Measurements from ENCODE around the gene PROSER2.
A peak's percentile ranks its signal among the peaks of the same experiment; 100 is the strongest.

Gene PROSER2, protein sequence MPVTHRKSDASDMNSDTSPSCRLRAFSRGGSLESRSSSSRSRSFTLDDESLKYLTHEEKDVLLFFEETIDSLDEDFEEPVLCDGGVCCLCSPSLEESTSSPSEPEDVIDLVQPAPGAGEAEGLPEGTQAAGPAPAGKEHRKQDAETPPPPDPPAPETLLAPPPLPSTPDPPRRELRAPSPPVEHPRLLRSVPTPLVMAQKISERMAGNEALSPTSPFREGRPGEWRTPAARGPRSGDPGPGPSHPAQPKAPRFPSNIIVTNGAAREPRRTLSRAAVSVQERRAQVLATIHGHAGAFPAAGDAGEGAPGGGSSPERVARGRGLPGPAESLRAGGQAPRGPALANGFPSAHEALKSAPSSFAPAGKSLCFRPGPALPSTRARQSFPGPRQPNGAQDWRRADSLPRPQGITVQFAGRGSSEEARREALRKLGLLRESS

DNA sequence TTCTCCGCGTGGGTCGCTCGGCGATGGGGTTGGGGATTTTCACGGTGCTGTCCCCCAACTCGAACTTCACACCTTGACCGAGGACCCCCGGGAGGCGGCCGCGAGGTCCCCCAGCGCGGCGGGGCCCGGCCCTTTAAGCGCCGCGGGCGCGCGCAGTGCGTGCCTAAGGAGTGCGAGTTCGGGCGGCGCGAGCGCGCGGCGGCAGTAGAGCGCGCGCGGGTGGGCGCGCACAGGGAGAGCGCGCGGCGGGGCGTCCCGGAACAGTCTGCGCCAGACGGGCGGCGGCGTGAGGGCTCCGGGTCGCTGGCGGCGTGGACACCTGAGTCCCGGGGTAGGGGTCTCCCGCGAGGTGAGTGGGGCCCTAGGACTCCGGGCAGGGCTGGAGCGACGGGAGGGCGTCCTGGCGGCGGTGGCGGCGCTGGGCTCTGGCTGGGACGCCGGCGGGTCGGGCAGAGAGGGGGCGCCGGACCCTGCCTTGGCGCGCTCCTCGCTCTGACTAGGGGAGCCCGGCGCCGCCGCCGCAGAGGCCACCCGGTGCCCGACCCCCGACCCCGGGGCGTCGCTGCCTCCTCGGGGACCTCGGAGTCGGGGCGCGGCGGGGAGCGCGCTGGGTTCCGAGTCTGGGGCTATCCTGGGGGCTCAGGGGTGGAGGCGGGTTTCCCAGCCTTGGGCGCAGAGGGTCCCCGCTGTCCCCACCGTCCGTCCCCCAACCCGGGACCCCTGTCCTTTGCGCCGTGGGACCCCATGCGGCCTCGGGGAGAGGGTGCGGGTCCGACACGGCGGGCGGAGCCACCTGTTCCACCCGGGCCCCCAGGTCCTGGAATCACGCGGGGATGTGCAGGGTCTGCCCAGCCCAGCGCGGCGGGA lies at the start of gene PROSER2:
PROSER2 (plus strand) TSS at position 235 of the 867 bp plus-strand sequence. CDS start 28,722 bp downstream, outside the sequence.
- peak; percentile 70 for DNase-seq

DNA sequence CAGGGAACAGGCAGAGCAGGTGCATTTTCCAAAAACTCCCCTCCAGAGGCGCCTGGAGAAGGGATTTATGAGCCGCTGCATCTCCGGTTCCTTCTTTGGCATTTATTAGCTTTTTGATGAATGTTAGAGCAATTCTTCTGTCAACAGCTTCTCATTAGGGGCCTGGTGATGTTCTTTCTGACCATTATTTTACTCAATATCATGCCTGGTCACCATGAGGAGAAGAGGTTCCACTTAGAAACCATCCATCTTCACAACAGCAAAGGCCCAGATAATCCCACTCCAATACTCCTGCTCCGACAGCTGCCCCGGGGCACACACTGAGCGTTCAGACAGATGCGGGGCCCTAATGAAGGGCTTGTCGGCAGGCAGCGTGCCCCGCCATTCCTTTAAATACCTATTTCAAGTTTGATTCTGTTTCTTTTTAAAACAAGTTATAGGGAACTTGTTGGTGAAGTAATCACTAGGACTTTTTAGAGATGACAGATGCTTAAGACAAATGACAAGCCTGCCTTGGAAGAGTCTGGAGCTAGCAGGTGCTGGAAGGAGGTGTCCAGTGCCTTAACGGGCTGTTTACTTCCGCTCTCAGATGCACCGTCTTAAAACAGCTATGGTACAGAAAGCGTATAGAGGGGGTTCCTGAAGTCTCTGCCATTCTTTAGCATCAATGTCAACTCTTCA lies 49.3 kb upstream of the PROSER2 start:
- no peak for DNase-seq

DNA sequence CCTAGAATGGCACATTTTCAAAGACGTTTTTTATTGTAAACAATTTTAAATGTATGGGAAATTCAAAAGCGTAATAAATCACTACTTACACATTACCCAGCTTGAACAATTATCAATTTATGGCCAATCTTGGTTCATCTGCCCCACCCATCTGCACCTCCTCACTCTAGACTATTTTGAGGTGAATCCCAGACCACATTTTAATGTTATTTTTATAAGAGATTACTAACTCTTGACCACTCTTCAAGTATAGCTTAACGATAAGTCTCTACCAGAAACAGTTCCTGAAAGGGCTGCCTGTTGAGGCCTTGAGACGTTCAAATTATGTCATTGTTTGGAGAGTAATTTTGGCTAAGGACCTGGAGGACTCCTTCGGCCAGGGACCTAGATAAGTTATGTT lies 47.7 kb upstream of the PROSER2 start:
- no peak for DNase-seq

DNA sequence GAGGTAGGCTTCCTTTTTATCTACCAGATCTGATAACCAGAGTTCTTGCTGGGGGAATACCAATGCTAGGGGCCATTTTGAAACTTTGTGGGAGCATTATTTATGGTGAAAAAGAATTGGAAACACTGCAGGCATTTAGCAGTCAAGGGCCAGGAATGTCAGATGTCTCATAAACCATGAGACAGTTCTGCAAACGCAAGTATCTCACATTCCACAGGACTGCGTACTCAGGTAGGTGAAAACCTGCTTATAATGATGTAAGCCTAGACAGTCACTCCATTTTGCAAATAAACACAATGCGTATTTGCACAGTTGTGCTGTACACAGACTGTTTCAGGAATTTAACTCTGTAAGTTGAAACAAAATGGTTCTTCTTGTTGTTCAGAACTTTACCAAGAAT lies 47.1 kb upstream of the PROSER2 start:
- DNase-seq, result no peak

DNA sequence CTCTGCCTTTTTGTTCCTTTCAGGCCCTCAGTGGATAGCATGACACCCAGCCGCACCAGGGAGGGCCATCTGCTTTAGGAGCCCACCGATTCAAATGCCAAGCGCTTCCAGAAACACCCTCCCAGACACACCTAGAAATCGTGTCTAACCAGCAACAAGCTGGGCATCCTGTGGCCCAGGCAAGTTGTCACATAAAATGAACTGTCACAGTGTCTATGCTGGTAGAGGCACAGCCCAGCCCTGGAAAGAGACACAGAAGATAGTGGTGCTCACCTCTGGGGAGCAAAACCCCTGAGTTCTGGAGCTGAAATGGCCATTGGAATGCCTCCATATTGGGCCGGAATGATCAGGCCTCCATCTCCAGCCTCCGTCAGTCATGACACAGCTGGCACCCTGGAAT lies 42.0 kb upstream of the PROSER2 start:
- DNase-seq, result no peak

DNA sequence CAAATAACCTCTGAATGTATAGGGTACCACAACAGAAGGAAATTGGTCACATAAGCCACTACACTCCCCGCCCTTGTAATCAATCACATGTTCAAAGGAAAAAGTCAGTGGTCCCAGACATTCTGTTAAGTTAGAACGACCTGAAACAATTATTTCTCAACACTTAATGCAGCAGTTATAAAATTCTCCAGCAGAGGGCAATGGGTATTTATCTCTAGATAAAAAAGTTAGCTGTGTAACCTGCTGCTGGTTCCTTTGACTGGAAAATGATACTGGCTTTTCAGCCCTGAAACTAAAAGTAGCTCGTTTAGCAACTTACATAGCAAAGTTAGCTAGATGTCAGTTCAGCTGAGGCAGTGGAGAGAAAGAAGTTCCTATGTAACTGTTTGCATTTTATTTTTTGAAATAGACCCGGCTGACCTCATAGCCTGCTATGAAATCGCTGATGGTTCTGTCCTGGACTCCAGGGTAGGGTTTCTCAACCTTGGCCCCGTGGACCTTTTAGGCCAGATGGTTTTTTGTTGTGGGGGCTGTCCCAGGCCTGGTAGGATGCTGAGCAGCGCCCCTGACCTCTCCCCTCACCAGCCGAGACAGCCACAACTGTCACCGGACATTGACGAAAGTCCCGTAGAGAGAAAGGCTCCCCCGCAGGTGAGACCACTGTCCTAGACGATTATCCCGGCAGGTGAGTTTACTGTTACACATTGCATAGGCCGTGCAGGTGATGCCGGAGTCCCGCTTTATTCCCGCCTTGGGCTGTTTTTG lies 40.2 kb upstream of the PROSER2 start:
- DNase-seq, result no peak

DNA sequence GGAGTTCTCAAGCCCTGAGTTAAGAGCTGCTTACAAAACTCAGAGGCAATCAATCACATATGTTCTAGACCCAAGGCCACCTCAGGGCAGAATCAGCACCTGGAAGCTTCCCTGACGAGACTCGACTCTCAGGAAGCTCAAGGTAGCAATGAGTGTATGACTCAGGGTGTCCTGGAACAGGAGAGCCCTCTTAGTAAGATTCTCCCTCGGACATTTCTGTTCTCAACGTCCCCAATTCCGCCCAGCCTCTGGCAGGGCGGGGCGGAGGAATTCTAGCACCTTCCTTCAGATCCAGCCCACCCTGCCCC lies 39.6 kb upstream of the PROSER2 start:
- no peak for DNase-seq

DNA sequence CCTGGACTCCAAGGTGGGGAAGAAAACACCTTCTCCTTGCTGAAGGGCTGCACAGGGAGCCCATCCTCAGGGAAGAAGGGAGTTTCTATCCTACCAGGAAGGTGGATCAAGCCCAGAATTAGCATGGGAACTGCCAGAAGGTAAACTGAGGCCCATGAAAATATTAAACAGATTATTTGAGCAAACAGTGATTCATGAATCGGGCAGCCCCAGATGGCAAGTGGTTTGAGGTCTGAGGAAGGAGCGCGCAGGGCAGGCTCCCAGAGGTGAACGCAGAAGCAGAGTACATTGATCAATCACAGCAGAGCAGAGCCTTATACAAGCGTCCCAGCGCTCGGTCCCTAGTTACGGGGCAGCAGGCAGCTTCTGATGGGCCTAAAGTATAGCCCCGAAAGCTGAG lies 35.8 kb upstream of the PROSER2 start:
- no peak for DNase-seq

DNA sequence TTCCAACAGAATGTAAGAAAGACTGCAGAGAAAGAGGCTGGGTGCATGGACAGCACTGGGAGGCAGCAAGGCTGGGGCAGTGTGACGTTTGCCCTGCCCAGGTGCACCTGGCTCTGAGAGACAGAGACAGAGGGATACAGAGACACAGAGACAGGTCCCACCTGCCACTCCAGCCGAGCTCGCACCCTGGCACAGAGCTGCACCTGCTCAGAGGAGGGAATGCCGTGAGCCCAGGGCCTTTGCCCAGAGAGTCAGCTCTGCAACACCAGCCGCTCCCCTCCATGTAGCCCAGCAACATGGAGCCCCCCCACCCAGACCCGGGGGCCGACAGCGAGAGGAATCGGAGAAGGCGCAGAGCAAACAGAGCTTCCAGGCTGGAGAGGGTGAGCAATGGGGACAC lies 35.3 kb upstream of the PROSER2 start:
- DNase-seq, result no peak

DNA sequence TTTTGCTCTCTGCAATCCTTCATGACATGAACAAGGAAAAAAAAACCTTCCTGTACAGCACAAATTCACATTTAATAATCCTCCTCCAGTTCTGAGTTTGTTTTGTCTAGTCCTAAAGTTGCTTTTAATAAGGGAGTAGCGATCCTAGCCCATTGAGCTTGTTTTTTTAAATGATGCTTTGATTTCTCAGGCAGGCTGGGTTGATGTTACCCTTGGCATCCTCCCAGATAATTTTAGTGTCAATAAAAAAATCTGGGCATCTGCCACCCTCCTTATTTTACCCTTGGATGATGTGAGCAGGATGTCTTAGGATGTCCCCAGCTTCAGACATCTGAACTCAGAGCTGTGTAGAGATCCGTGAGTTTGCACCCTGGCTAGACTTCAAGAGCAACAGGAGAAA lies 33.9 kb upstream of the PROSER2 start:
- DNase-seq, result no peak

DNA sequence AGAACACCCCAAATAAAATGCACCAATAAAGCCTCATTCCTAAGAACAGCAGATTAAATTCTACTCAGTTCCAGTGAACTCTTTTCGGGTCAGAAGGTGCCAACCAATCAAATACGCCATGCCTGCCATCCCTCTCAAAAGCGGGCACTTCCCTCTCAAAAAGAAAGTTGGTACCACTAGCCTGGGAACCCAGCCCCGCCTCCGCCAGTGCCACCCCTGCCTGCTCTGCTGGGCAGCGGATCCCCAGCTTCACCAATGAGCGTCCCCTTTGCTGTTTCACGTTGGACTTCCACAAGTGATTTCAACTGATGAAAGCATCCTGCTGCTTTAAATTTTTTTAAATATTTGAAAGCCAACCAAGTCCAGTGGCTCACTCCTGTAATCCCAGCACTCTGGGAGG lies 33.2 kb upstream of the PROSER2 start:
- DNase-seq, result no peak

DNA sequence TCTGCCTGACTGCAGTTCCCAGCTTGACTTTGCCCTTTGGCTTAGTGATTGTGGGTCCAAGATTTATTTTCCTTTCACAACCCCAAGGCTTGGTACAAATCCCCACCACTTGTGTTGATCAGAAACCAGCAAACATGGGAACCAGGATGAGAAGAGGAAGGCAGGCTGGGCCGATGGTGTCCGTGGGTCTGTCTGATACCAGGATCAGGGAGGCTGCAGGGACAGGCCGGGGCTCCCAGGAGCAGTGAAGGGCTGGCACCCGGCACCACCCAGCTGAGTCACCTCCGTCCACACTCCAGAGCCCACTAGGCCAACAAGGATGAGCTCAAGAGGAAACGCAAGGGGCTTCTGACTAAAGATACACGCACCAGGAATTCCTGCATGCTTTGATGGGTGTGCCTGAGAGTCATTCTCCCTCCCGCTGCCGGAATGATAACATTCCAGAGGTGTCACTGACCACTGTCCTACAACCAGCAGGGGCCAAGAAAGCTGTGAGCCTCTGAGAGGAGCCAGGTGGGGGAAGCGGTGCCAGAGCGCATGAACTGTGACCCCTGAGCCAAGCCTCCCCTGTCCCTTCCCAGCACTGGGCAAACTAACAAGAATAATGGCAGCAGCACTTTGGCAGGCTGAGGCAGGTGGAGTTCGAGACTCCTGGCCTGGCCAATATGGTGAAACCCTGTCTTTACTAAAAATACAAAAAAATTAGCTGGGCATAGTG lies 29.2 kb upstream of the PROSER2 start:
- no peak for DNase-seq

DNA sequence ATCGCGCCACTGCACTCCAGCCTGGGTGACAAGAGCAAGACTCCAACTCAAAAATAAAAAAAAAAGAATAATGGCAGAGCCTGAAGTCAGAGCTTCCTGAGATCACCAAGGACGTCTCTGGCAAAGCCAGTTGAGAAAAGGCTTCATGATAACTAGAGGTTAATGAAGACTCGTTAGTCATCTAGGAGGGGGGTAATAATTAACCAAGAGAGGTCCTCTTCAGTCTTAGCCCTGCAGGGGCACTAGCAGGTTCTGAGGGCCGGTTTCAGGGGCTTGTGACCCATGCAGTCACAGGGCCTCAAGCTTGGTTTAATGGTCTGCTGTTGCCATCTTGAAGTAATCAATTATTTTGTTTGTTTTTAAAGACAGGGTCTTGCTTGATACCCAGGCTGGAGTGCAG lies 28.6 kb upstream of the PROSER2 start:
- DNase-seq, result no peak

DNA sequence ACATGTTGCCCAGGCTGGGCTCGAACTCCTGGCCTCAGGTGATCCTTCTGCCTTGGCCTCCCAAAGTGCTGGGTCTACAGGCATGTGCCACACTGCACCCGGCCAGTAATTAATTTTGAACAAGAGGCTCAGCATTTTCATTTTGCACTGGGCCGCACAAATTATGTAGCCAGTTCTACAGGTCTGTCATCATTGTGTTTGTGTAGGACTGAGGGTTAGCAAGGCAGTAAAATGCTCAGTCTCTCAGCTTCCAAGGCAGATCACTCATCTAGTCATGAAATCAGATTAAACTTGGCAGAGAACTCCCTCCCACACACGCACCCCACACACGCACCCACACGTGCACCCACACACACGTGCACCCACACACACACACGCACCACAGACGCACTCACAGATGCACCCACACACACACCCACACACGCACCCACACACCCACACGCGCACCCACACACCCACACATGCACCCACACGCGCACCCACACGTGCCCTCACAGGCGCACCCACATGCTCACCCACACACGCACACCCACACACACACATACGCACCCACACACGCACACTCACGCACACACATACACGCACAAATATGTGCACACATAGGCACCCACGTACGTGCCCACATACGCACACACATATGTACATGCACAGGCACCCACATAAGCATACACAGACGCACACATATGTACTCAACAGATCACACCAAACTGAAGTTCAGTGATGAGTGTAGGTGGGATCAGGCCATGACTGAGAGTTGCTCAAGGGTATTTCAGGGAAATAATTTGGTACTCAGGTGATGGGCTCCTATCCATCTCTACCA lies 27.8 kb upstream of the PROSER2 start:
- no peak for DNase-seq

DNA sequence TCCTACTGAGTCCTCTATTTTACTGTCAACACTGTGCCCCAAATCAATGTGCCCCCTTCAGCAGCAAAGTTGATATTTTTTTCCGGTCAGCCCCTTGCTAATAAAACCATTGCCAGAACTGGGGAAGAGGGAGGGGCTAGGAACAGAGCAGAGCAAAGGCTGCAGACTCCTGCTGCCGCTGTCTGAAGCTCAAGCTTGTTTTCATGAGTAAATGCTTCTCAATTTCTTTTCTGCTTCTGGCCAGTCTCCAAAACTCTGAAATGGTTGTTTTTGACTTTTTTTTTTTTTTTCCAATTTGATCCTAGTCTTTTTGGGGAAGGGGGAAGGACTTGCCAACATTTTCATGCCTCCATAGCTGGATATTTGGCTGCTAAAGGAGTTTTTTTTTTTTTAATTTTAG lies 26.7 kb upstream of the PROSER2 start:
- no peak for DNase-seq

DNA sequence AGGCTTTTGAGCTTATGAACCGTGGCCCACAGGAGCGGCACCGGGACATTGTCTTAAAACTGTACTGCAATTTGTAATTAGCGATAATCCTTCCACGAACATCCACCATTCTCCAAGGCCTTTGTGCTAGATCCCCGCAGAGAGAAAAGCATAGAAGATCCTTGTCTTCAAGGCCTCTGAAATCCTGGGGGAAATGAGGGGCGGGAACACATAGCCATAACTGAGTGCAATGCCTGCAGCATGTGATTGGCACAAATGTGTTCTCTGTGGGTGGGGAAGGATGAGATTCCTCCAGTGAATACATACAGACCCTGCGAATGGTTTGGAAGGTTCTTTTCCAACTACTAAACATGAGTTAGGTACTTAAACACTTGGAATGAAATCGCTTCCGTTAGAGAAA lies 25.9 kb upstream of the PROSER2 start:
- DNase-seq, result no peak

DNA sequence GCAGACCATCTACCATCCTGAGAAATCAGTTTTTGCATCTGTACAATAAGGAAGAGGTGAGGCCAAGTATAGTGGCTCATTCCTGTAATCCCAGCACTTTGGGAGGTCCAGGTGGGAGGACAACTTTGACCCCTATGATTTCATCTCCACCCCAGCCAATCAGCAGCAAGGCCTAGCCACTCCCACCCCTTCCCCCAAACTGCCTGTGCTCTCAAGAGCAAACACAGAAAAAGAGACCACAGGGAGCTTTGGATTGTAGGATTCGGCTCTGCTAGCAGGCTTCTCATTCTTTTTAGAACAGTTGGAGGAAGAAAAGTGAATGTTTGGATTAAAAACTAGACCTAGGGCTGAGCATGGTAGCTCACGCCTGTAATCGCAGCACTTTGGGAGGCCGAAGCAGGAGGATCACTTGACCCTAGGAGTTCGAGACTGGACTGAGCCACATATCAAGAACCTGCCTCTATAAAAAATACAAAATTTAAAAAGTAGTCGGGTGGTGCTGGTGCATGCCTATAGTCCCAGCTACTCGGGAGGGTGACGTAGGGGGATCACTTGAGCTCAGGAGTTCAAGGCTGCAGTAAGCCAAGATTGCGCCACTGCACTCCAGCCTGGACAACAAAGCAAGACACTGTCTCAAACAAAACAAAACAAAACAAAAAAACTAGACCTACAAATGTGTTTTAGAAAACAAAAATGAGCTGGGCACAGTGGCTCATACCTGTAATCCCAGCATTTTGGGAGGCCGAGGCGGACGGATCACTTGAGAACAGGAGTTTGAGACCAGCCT lies 25.1 kb upstream of the PROSER2 start:
- DNase-seq, result no peak

DNA sequence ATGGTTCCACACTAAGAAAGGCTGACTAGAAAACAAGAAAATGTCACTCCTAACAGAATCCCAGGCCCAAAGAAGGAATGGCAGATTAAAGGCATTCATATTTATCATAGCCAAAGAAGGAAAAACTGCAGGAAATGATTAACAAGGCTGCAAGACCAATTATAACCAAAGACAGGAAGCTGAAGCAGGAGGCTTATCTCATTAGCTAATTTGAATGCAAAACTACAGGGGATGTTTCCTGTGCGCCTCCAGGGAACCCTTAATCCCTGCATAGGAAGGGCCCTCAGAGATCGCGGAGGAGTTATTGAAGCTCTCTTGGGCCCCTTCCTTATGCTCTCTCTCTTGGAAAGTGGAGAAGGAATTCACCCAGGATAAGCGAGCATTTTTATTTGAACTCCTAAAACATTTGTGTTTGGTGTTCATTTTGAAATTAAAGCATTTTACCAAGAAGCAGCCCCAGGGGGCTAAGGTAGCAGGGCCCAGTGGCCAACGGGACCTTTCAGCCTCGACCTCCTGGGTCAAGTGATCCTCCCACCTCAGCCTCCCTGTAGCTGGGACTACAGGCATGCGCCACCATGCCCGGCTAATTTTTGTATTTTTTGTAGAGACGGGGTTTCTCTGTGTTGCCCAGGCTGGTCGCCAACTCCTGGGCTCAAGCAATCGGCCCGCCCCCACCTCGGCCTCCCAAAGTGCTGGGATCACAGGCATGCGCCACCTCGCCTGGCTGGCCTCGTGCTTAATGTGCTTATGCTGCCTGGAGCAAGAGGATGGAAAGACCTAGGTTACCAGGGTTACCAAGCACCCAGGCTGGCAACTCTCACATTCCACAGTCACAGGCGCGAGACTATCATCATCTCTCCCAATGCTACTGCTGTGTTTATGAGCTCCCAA lies 24.1 kb upstream of the PROSER2 start:
- no peak for DNase-seq

DNA sequence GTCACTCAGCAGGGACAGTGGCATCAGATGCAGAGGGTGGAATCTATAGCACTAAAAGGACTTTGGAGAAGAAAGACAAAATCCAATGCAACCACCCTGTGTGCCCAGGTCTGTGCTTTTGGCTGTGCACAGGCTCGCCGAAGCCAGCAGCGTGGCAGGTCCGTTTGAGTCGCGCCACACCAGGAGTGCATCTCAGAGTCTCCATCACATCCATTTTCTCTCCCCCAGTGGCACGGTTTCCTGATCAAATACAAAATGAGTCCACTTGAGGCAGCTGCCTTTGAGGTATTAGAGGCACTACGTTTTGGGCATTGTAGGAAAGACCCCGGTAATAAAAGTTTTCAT lies 23.4 kb upstream of the PROSER2 start:
- no peak for DNase-seq

DNA sequence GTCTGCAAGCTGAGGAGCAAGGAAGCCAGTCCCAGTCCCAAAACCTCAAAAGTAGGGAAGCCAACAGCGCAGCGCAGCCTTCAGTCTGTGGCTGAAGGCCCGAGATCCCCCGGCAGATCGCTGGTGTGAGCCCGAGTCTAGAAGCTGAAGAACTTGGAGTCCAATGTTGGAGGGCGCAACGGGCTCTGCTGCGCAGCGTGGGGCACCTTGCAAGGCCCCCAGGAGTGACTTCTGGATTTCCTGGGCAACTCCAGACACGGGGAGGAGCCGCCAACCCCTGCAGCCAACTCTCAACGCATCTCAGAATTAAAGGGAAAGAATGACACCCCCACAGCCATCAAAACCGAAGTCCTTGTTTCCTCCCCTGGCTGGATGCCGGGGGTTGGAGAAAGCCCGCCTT lies 18.8 kb upstream of the PROSER2 start:
- no peak for DNase-seq

Measured in activated CD8-positive, alpha-beta memory T cell treated with anti-CD3 and anti-CD28 coated beads, Interleukin-2, amount 50 U/mL, for 48 hours (primary cell).